Activated CD4-positive, alpha-beta T cell treated with anti-CD3 and anti-CD28 coated beads for 24 hours (primary cell): ENCODE results near the gene LYRM4.

Source experiments
- DNase-seq, 2 donors: peaks; one replicate each; pipeline ENCODE4 v3.0.0-alpha.2; 2020; ENCODE audit warnings: low read depth in 2 of 2

The LYRM4 gene

GRCh38 chr6:5146398-5146797 lies 114.4 kb downstream of the LYRM4 start:
- no peak for DNase-seq

GRCh38 chr6:5143634-5144311 lies 117.0 kb downstream of the LYRM4 start:
- DNase-seq = peak; percentile 76 to 78

DNA sequence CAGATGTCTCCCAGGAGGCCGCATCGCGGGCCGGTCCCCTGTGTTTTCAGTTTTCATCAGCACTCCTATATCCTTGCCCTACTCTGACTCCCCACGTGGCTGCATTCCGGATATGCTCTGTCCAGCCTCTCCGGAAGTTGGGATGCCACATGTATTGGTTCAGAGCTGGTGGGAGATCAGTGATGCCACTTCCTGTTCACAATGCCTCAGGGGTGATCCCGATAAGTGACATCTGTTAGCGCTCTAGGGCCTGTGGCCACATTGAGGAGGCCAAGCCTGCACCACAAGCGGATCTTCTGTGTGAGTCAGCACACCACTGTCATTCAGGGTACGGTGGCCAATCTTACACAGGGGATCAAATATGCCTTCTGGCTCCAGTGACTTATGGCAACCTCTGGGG lies 117.8 kb downstream of the LYRM4 start:
- no peak for DNase-seq

DNA sequence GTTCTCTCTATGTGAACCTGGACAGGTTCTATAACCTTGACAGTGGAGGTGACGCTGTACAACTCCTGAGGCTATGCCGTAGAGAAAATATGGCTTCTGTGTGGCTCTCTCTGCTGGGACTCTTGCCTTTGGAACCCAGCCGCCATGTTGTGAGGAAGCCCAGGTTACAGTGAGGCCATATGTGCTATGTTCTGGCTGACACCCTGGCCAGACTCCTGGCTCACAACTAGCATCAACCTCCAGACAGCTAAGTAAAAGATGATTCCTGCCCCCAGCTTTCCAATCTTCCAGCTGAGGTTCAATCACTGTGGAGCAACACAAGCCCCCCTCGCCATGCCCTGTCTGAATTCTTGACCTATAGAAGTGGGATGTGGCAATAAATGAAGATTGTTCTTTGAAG lies 118.6 kb downstream of the LYRM4 start:
- DNase-seq = no peak

- no peak for DNase-seq
Observed at GRCh38 chr6:5141046-5141445, 119.7 kb downstream of the LYRM4 start.

- DNase-seq = no peak
Observed at GRCh38 chr6:5139828-5140771, 120.7 kb downstream of the LYRM4 start.

DNA sequence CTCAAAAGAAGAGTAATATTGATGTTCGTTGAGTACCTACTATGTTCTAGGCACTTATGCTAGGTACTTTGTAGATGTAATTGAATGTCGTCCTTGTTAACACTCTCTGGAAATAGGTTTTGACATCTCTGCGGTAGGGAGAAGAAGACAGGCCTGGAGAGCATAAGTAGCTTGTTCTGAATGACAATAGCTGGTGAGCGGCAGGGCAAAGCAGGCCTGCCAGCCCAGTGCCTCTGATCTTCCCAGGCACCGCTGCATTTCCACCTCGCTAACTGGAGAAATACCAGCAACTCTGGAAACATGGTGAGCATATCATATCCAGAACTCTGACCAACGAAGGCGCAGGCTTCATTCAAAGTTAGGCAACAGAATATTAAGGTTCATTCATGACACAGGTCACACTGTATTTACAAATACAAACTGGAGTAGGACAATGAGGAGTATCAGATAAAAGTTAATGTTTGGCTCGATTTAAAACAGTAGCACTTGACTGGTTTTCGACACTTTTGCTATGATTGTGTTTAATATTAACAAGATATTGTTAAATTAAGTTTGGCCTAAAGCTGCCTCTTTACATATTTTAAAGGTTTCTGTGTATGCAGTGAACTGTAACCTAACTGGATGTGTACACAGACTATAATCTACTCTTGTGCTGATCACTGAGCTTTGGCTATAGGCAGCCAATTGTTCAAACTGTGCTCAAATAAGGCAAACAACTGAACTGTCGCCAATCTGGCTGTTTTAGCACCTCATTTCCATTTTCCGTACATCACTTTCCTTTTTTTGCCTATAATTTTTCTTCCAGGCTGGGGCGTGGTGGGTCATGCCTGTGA lies 121.5 kb downstream of the LYRM4 start:
- no peak for DNase-seq

GRCh38 chr6:5136851-5137250 lies 123.9 kb downstream of the LYRM4 start:
- no peak for DNase-seq

DNA sequence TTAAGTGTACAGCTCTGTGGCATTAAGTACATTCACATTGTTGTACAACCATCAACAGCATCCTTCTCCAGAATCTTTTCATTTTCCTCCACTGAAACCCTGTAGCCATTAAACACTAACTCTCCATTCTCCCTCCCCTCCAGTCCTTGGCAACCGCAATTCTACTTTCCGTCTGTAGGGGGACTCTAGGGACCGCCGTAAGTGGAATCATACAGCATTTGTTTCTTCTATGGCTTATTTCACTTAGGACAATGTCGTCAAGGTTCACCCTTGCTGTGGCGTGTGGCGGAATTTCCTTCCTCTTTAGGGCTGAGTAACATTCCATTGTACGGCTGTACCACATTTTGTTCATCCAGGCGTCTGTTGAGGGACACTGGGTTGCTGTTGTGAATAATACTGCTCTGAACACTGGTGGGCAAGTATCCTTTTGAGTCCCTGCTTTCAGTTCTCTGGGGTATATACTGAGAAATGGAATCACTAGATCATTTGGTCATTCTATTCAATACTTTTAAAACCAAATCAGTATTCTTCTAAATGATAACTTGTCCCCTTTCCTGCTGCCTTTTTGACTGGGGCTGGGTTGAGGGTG lies 124.9 kb downstream of the LYRM4 start:
- peak; percentile 8 to 21 for DNase-seq

GRCh38 chr6:5133943-5134342 lies 126.8 kb downstream of the LYRM4 start:
- DNase-seq = no peak

GRCh38 chr6:5132731-5133130 lies 128.0 kb downstream of the LYRM4 start:
- no peak for DNase-seq

DNA sequence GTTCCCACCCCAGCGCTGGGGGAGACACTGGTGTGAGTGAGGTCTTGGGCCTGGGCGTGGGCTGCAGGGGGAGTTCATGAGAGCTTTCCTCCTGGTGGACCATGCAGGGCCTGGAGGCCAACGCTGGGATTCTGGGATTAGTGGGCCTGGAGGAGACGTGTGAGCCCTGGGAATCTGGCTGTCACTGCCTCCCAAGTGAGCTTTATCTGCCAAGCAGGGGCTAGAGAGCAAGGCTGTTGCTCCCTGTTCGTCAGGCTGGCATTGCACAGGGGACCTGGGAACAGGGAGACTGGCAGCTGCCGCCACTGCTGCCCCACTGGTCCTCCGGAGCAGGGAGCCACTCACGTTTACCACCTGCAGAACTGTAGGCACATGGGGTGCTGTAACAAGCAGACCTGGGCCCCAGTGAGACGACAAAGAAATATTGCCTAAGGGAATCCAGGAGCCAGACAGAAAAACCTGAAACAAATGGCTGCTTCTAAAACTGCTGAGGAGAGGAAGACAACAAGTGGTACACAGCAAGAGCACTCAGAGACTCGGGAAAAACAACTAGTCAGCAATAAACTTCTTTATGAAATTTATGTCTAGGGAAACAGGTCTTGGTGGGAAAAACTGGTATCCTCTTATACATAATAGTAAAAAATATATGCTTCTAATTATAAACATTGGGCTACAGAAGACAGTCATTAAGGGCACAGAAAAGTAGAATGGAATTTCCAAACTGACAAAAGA lies 130.4 kb downstream of the LYRM4 start:
- DNase-seq = no peak

DNA sequence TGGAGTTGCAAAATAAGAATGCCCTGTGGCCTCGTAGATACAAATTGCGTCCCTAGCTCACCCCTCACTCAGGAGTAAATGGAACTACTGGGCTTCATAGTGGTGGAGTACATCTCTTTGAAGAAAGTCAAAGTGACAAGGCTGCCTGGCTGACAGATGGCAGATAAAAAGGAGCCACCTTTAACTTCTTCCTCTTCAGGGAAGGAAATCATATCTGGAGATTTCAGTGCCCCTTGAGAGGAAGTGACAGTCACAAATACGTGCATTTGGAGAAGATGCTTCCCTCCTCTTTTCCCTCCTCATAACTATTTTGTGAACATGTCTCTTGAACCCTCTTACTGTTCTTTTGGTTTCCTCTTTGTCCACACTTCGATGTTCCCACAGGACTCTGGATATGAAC lies 132.4 kb downstream of the LYRM4 start:
- DNase-seq = no peak

DNA sequence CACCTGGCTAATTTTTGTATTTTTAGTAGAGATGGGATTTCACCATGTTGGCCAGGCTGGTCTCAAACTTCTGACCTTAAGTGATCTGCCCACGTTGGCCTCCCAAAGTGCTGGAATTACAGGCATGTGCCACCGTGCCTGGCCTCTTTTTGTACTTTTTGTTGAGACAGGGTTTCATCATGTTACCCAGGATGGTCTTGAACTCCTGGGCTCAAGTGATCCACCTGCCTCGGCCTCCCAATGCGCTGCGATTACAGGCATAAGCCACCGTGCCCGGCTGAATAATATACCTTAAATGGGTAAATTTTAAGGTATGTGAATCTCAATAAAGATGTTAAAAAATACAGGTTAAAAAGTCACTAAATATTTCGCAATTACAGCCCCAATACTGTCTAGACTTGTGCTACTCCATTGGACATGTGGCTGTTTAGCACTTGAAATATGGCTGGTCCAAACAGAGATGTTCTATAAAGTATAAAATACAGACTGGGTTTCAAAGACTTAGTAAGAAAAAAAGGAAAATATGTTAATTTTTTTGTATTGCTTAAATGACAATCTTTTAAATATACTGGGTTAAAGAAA lies 133.6 kb downstream of the LYRM4 start:
- DNase-seq = no peak

DNA sequence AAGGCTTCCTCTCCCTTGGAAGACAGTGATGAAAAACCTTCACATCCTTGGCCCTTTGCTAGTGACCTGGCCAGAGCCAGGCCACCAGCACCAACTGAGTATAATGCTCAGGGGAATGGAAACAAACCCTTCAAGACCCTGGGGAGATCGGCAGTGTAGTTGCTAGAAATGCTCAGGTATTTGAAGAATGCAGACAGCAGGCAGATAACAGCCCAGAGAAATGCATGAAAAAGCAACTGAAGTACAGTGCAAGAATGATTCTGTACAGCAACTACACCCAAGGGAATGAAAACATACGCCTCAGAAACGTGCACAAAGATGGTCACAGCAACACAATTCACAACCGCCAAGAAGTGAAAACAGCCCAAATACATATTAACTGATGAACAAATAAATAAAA lies 134.5 kb downstream of the LYRM4 start:
- no peak for DNase-seq

GRCh38 chr6:5125152-5126006 lies 135.4 kb downstream of the LYRM4 start:
- DNase-seq = no peak

DNA sequence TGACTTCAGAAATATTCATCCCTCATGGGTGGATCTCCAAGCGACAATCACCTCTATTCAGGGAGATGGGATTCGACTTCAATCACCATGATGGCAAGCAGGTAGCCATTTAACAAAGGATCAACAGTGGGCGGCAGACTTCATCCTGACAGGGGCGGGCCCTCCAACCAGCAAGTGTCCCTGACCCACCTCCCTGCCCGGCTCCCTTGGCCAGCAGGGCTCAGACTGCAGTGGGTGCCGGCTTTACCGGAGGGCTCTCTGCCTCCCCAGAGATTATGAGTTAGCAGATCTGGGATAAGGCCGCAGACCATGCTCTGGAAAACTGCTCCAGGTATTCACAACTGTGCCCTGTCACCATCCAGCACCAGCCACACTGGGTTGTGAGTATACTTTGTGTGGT lies 136.2 kb downstream of the LYRM4 start:
- DNase-seq = no peak

DNA sequence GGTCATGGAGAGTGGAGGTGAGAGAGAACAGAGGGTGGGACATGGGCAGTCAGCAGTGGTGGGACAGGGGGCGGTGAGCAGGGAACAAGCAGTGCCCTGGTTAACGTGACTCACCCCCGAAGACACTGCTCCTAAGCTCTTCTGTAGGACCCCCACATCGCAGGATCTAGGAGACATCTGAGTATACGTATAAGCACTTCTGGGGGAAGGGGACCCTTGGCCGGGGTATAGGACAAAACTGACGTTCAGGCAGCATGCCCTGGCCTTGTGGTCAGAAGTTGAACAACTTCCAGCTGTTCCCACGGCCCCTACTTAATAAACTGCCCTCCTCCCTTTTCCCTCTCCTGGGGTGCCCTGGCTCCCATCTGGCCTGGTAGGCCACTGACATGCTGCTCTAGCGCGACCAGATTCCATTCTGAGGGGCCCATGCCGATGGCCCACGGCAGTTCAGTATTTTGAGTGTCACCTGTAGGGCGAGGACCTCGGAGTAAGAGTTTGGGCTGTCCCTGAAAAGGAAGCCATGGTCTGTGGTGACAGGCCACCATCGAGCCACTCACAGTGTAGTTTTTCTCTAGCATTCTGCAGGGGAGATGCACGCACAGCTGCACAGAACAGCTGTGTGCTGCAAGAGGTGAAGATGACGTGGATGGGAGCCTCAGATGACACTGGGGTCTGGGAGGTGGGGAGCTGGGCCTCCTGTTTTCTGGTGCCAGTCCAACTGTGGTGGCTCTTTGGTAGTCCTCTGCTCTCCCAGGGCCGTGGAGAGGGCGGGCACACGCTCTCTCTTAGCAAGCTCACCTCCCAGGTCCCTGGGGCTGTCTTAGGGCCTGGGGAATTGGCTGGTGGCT lies 137.2 kb downstream of the LYRM4 start:
- DNase-seq = no peak
